Effector memory CD8-positive, alpha-beta T cell (primary cell): ENCODE measurements around the gene NOD1.

ENCODE experiments used
- ATAC-seq: fragments of 150-1000 bp; cut with Tn5 transposase; replicated peaks from 2 replicates; pipeline ENCODE4 v1.10.0; 2021; ENCODE audit warnings: mild to moderate bottlenecking, moderate library complexity
- DNase-seq, 3 experiments: peaks; one replicate each; pipeline ENCODE4 v3.0.0; 2021
- H3K27ac Mint-ChIP-seq, 2 donors: one replicate each; pipeline ENCODE4 v1.8.0; 2022; ENCODE audit warnings: mild to moderate bottlenecking in 2 of 2, mixed read lengths in 2 of 2, moderate library complexity in 2 of 2
- H3K27me3 Mint-ChIP-seq, 2 donors: one replicate each; pipeline ENCODE4 v1.8.0; 2022; ENCODE audit warnings: mixed read lengths in 2 of 2
- H3K36me3 Mint-ChIP-seq: one replicate; pipeline ENCODE4 v1.8.0; 2022; ENCODE audit warnings: mild to moderate bottlenecking, moderate library complexity, mixed read lengths; ENCODE audit not compliant: insufficient read depth
- H3K4me1 Mint-ChIP-seq, 2 donors: one replicate each; pipeline ENCODE4 v1.8.0; 2022; ENCODE audit warnings: low read depth in 2 of 2, mixed read lengths in 2 of 2
- H3K4me3 Mint-ChIP-seq, 2 donors: one replicate each; pipeline ENCODE4 v1.8.0; 2022; ENCODE audit warnings: mild to moderate bottlenecking in 2 of 2, mixed read lengths in 2 of 2, moderate library complexity in 2 of 2
- H3K9me3 Mint-ChIP-seq, 2 donors: one replicate each; pipeline ENCODE4 v1.8.0; 2022; ENCODE audit warnings: mixed read lengths in 2 of 2

The NOD1 gene

DNA sequence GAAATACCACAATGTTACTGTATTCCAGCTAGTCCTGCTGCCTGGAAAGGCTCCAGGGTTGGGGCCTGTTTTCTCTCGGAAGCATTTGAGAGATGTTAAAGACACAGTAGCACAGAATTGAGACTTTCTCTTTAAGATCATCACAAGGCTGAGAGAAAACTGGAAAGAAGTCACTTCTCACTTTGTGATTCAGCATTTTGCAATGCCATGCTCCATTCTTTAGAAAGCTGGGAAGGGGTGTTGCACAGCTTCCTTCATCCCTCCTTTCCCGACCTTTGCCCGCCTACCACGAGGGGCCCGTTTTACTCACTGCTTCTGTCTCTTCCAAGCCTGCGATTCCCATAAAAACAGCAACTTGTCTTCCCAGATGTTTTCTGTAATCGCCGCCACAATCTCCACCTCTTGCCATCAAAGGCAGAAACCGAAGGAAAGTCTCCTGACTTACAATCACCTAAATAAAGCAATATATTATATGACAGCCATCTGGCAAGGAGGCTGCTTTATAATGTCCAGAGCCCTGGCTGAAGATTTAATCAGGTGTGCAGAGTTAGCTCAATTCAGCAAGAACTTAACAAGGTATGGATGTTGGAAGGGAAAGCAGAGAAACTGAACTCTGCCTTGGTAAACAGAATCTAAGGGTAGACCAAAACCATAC, 18.9 kb downstream of the NOD1 start:
- H3K4me1 Mint-ChIP-seq = peaks cover 10 to 12% of the 10 kb centered on the region in 2 donors
- DNase-seq (no peak), ATAC-seq (no peak)
- peaks cover 37% of the 10 kb centered on the region for H3K36me3 Mint-ChIP-seq
- H3K4me3 Mint-ChIP-seq = no peak overlapping the region
- no peaks in the 10 kb centered on the region for H3K27me3 Mint-ChIP-seq
- H3K9me3 Mint-ChIP-seq = no peaks in the 10 kb centered on the region
- peak overlapping the region; percentile 55 to 59 for H3K27ac Mint-ChIP-seq

DNA sequence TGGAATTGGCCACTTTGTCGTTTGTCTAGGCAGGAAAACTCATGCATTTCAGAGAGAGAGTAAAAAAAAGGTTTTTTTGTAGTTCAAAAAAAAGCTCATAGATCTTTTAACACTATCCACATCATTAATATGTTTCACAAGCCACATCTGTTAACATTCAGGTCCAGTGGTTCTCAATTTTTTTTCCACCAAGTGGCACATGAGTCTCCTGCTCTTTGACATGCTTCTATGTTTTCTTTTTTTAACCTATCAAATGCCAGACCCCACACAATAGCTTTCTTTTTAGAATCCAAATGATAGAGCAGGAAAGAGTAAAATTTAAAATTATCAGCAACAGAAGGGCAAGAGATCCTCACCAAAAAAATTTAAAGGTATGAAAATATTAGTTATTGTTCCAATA, 20.3 kb downstream of the NOD1 start:
- peaks cover 0 to 3% of the 10 kb centered on the region in 2 donors for H3K4me1 Mint-ChIP-seq
- peak overlapping the region in 1 of 2 donors; percentile 44 for H3K27ac Mint-ChIP-seq
- DNase-seq (no peak), ATAC-seq (no peak)
- H3K27me3 Mint-ChIP-seq = no peaks in the 10 kb centered on the region
- peaks cover 36% of the 10 kb centered on the region for H3K36me3 Mint-ChIP-seq
- H3K4me3 Mint-ChIP-seq = no peak overlapping the region
- H3K9me3 Mint-ChIP-seq = no peaks in the 10 kb centered on the region

DNA sequence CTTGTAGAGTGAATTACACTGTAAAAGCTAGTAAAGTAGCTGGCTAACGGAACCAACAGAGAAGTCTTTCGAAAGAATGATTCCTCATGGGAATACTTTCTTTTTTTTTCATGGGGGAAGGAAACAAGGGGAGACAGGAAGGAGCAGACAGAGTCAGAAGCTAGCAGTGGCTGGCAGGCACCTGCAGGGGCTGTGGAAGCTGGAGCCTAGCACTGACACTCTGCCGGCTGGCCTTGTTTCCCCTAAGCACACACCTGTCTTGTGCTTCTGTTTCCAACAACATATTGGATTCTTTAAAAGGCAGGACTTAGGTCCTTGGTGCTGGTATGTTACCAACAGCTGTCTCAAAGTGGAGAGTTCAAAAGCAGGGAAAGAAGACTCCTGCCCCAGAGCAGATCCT, 24.7 kb downstream of the NOD1 start:
- H3K27ac Mint-ChIP-seq = peak overlapping the region in 1 of 2 donors; percentile 66
- no peak overlapping the region for H3K4me3 Mint-ChIP-seq
- no peaks in the 10 kb centered on the region for H3K27me3 Mint-ChIP-seq
- H3K9me3 Mint-ChIP-seq = no peaks in the 10 kb centered on the region
- ATAC-seq = no peak
- peaks cover 28% of the 10 kb centered on the region for H3K36me3 Mint-ChIP-seq
- no peak for DNase-seq
- H3K4me1 Mint-ChIP-seq = no peaks in the 10 kb centered on the region

DNA sequence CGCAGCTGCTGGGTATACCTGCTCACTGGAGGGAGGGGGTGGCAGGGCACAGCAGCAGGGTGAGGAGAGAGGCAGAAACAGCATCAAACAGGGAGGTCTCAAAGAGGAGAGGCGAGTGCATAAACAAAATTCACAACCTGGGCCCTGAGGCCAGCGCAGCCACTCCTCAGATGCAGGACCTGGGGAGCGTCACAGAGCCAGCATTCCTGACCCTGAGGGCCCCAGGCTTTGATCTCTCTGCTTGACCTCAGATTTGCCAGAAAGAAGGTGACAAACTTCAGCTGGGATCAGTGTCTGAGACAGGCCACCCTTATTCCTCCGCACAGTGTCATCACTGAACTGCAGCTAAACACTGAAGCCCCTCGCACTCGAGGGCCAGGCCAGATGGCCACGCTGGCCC, 25.6 kb downstream of the NOD1 start:
- Mint-ChIP-seq H3K4me1 (no peaks in the 10 kb centered on the region), H3K27ac (no peak overlapping the region), H3K9me3 (no peaks in the 10 kb centered on the region), H3K4me3 (no peak overlapping the region), H3K27me3 (no peaks in the 10 kb centered on the region), H3K36me3 (peaks cover 28% of the 10 kb centered on the region)
- ATAC-seq (no peak), DNase-seq (no peak)

DNA sequence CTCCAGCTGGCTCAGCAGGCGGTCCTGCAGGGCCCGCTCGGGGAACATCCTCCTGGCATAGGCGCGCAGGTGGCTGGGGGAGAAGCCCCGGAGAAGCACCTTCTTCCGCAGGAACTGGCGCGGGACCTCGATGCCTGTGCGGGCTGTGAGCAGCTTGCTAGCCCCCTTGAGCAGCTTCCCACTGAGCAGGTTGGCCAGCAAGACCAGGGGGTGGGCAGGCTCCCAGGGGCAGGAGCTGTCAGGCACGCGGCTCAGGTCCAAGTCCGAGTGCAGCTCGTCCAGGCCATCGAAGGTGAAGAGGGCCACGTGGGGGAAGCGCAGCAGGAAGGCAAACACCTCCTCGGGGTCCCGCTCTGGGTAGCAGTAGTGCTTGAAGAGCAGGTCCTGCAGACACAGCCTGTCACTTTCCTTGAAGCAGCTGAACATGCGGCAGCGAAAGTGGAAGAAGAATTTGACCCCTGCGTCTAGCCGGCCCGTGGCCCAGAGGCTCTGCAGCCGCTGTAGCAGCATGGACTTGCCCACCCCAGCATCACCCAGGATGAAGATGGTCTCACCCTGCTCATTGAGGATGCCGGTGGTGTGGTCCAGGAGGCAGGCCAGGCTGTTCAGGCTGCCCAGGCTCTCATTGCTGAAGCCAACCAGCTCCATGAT, 26.2 kb downstream of the NOD1 start:
- Mint-ChIP-seq H3K36me3 (peaks cover 27% of the 10 kb centered on the region), H3K9me3 (no peaks in the 10 kb centered on the region), H3K27ac (no peak overlapping the region), H3K4me1 (no peaks in the 10 kb centered on the region), H3K4me3 (no peak overlapping the region), H3K27me3 (no peaks in the 10 kb centered on the region)
- no peak for ATAC-seq
- no peak for DNase-seq

DNA sequence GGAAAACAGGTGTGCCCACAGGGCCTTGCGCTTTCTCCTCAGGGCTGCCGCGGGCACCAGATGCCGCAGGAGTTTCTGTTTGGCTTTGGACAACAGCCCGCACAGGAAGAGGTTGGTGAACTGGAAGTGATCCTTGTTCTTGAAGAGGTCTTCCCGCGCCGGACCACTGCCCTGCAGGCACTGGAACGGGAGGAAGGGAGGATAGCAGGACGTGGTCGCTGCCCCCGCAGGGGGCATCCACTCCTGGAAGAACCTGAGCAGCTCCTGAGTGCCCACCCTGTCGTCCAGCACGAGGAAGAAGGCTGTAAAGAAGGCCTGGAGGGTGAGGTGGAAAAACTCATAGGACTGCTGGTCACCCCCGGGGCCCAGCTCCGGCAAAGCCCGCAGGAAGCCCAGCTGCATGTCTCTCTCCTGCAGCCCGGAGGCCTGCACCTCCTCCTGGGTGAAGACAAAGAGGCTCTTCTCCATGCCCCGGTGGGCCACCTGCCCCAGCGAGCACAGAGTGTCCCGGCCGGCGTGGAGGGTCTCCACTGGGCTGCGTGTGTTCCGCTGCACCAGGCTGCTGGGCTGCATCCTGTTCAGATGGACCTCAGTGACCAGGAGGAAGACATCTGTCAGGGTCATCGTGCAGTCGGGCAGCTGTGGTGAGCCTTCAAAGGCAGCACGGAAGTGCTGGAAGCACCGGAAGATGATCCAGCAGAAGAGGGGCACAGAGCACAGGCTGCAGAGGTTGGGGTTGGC, 26.9 kb downstream of the NOD1 start:
- no peaks in the 10 kb centered on the region for H3K27me3 Mint-ChIP-seq
- ATAC-seq = no peak
- DNase-seq = no peak
- peaks cover 0 to under 1% of the 10 kb centered on the region in 2 donors for H3K4me1 Mint-ChIP-seq
- peaks cover 26% of the 10 kb centered on the region for H3K36me3 Mint-ChIP-seq
- H3K27ac Mint-ChIP-seq = peak overlapping the region in 1 of 2 donors; percentile 38
- H3K4me3 Mint-ChIP-seq = no peak overlapping the region
- no peaks in the 10 kb centered on the region for H3K9me3 Mint-ChIP-seq

DNA sequence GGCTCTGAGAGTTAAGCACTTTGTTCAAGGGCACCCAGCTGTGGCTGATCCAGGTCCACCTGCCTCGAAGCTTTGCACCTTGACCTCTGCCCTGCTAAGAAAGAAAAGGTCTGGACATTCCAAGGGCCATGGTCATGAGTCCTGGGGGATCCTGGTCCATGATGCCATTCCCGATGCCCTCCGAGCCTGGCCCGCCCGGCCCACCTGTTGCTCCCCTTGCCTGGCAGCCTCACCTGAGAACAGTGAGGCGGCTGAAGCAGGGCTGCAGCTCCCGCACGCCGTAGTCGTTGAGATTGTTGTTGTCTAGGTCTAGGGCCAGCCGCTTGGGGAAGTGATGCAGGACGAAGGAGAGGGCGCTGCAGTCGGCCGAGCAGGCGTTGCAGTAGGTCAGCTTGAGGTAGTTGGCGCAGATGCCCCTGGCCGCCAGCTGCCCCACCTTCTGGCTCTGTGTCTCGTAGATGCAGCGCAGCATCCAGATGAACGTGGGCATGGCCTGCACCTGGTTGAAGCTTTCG, 27.5 kb downstream of the NOD1 start:
- H3K9me3 Mint-ChIP-seq = no peaks in the 10 kb centered on the region
- peak overlapping the region in 1 of 2 donors; percentile 38 for H3K27ac Mint-ChIP-seq
- peaks cover 28% of the 10 kb centered on the region for H3K36me3 Mint-ChIP-seq
- DNase-seq = no peak
- H3K4me1 Mint-ChIP-seq = peaks cover 5 to 7% of the 10 kb centered on the region in 2 donors
- H3K4me3 Mint-ChIP-seq = no peak overlapping the region
- no peak for ATAC-seq
- H3K27me3 Mint-ChIP-seq = no peaks in the 10 kb centered on the region

DNA sequence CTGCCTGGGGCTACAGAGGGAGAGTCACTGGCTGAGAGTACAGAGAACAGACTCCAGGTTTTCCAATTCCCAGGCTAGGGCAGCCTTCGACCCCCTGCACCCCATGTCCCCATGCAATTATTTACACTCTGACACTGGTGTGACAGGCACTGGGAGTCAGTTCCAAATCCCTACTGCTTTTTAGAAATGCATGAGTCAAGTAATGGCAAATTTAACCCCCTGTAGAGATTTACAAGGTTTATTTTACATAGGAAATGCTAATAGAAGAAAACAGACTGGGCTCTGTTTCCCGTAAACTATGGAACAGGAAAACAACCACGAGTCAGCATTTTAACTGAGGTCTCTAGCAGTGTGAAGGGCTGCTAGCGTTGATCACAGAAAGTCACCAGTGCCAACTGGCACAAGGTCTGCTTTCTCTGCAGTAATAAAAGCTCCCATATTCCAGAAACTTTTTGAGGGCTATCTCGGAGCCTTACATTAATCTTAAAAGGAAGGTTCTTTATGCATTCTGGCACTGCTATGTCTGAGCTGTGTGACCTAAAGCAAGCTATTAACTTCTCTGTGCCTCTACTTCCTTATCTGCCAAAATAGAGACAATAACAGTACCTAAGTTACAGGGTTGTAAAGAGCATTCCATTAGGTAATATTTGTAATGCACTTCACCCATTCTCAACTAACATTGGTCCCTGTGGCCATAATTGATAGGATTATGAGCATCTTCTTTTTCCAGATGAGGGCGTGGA, 28.2 kb downstream of the NOD1 start:
- H3K27ac Mint-ChIP-seq = peak overlapping the region in 1 of 2 donors; percentile 17
- no peak for DNase-seq
- H3K4me1 Mint-ChIP-seq = peaks cover 8 to 11% of the 10 kb centered on the region in 2 donors
- no peak for ATAC-seq
- H3K36me3 Mint-ChIP-seq = peaks cover 32% of the 10 kb centered on the region
- H3K27me3 Mint-ChIP-seq = no peaks in the 10 kb centered on the region
- H3K9me3 Mint-ChIP-seq = no peaks in the 10 kb centered on the region
- H3K4me3 Mint-ChIP-seq = no peak overlapping the region

DNA sequence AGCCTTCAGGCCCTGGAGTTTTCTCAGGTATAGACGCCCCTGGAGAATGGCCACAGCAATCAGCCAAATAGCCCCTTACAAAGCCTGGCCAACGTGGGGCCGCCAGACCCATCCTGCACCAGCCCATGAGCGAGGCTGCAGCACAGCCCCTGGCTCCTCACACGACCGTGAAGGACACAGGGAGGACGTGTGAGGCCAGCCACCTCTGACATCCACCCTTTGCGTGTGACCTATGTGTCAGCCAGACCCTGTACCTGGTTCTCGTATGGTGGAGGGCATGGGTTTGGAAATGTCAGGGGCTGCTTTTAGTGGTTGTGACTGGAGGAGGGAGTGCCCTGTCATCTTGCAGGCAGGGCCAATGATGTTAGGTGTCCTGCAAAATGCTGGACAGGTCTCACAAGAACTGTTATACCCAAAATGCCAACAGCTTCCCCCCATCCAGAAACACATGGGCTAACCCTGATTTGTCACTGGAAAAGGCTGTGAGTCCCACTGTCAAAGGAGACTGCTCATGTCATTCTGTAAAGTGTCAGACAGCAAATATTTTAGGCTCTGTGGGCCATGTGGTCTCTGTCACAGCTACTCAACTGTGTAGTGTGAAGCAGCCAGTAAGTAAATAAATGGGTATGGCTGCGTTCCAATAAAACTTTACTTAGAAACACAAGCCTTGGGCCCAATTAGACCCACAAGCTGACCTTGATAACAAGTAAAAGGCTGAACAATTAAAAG, 30.0 kb downstream of the NOD1 start:
- ATAC-seq (no peak), DNase-seq (no peak)
- Mint-ChIP-seq H3K36me3 (peaks cover 28% of the 10 kb centered on the region), H3K27ac (peak overlapping the region in 1 of 2 donors; percentile 7), H3K9me3 (no peaks in the 10 kb centered on the region), H3K4me1 (peaks cover 8 to 11% of the 10 kb centered on the region in 2 donors), H3K4me3 (no peak overlapping the region), H3K27me3 (no peaks in the 10 kb centered on the region)

DNA sequence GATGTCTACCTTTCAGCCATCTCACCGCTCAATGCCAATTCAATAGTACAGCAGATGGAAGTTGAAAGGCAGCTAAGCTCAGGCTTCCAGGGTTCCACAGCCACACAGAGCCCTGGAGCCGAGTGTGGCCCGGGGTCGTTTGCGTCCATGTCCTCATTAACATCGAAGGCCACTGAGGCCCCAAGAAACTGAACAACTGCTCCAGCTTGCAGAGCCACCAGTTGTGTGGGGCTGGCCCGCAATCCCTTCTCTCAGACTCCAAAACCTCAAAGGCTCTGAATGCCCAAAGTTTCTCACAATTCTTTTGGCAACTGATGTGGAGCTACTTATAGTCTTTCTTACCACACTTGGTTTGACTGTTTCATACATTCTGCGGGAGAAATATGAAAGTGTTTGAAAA, 31.1 kb downstream of the NOD1 start:
- peaks cover 25% of the 10 kb centered on the region for H3K36me3 Mint-ChIP-seq
- peaks cover 8 to 11% of the 10 kb centered on the region in 2 donors for H3K4me1 Mint-ChIP-seq
- DNase-seq = no peak
- peak overlapping the region in 1 of 2 donors; percentile 35 for H3K27ac Mint-ChIP-seq
- H3K27me3 Mint-ChIP-seq = no peaks in the 10 kb centered on the region
- H3K4me3 Mint-ChIP-seq = no peak overlapping the region
- no peak for ATAC-seq
- no peaks in the 10 kb centered on the region for H3K9me3 Mint-ChIP-seq

DNA sequence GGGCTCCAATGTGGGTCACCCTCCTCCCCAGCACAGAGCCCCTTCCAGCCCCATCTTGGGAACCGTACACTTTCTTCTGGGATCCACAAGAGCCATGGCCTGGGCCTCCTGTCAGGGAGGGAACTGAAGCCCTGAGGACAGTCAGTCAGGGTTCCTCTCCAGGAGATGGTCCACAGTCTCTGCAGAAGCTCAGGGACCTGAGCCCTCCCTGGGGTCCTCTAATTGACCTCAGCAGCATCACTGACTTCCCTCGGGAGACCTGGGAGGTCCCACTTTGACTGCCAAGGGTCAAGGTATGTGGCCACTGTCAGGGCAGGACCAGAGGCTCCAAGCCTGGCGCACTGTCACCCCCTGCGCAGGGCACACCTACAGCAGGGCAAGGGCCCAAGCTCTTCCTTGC, 32.3 kb downstream of the NOD1 start:
- peak overlapping the region in 1 of 2 donors; percentile 3 for H3K27ac Mint-ChIP-seq
- no peaks in the 10 kb centered on the region for H3K27me3 Mint-ChIP-seq
- no peaks in the 10 kb centered on the region for H3K9me3 Mint-ChIP-seq
- peaks cover 20% of the 10 kb centered on the region for H3K36me3 Mint-ChIP-seq
- DNase-seq (no peak), ATAC-seq (no peak)
- H3K4me1 Mint-ChIP-seq = peaks cover 8 to 11% of the 10 kb centered on the region in 2 donors
- H3K4me3 Mint-ChIP-seq = peak overlapping the region in 1 of 2 donors; percentile 6

DNA sequence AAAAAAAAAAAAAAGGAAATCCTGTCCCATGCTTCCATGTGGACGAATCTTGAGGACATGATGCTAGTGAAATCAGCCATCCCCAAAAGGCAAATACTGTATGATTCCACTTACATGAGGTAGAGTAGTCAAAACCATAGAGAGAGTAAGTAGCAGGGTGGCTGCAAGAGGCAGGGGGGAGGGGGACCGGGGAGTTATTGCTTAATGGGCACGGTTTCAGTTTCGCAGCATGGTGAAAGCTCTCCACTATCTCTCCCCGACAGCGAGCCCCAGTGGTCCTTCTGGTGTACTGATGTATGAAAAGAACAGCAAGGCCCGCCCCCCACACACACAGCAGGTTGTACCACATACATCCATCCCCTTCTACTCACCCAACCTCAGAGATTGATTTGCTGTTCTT, 32.8 kb downstream of the NOD1 start:
- Mint-ChIP-seq H3K4me3 (peak overlapping the region in 1 of 2 donors; percentile 6), H3K36me3 (peaks cover 20% of the 10 kb centered on the region), H3K9me3 (no peaks in the 10 kb centered on the region), H3K27me3 (no peaks in the 10 kb centered on the region), H3K4me1 (peaks cover 8 to 11% of the 10 kb centered on the region in 2 donors), H3K27ac (peak overlapping the region in 1 of 2 donors; percentile 3)
- DNase-seq (peak; percentile 67 to 75 (median 73)), ATAC-seq (peak; percentile 99)
